NCI-H1092 (cell line): ENCODE results near the gene NME9.

Source experiments
- DNase-seq: peaks from one replicate; lab custom pipeline; 2025; lab: John Stamatoyannopoulos, UW

Gene NME9

GRCh38 chr3:138334608-138335007 lies 5.0 kb upstream of the NME9 start:
- no peak for DNase-seq

- no peak for DNase-seq
Measured at GRCh38 chr3:138332472-138333073, 2.9 kb upstream of the NME9 start.

DNA sequence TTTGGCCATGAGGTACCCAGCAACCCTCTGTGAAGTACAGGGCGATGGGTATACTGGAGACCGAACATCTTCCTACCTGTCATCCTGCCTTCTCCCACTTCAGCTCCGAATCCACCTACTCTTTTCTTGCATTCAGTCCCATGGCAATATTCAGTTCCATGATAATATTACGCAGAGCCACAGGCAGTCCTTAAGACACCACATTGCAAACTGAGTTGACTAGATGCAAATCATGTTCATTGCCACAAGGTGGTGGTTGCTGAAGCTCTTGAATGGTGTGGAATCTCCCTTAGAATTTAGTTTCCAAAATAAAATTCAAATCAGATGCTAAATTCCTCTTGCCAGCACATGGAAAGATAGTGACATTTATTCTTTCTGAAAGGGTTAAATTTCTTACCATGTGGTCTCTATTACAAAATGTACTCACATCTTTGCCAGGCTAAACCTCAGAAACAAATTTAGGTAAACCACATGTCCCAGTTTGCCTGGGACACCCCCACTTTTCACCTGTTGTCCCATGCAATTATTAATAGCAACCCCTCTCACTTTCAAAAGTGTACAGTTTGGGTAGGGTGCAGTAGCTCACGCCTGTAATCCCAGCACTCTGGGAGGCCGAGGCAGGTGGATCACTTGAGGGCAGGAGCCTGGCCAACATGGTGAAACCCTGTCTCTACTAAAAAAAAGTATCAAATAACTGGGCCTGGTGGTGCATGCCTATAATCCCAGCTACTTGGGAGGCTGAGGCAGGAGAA lies 1.7 kb upstream of the NME9 start:
- DNase-seq, result no peak

GRCh38 chr3:138329984-138330293 lies 288 bp upstream of the NME9 start:
- DNase-seq, result no peak

GRCh38 chr3:138328341-138328740 lies 1.3 kb downstream of the NME9 start:
- DNase-seq, result no peak

GRCh38 chr3:138327831-138328230 lies 1.8 kb downstream of the NME9 start:
- DNase-seq, result no peak

GRCh38 chr3:138326866-138327595 lies 2.6 kb downstream of the NME9 start:
- no peak for DNase-seq

GRCh38 chr3:138325990-138326389 lies 3.7 kb downstream of the NME9 start:
- no peak for DNase-seq

GRCh38 chr3:138323971-138324370 lies 5.7 kb downstream of the NME9 start:
- no peak for DNase-seq

DNA sequence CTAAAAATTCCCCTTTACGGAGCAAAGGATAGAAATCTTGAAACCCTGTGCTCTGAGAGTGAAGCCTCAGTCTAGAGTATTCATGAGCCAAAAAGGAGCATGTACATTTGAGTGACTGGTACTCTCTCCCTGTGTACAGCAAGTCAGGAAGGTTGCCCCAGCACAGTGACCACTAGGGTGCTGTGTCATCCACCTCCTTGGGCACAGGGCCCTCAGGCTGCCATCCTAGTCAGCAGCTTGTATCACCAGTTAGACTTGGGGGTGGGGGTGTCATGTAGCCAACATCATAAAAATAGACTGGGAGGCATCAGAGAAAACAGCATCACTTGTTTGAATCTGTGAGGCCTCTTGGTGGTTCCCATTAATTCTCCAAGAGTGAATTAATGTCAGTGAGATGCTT lies 12.0 kb downstream of the NME9 start:
- no peak for DNase-seq

- no peak for DNase-seq
Measured at GRCh38 chr3:138314751-138315150, 14.9 kb downstream of the NME9 start.

DNA sequence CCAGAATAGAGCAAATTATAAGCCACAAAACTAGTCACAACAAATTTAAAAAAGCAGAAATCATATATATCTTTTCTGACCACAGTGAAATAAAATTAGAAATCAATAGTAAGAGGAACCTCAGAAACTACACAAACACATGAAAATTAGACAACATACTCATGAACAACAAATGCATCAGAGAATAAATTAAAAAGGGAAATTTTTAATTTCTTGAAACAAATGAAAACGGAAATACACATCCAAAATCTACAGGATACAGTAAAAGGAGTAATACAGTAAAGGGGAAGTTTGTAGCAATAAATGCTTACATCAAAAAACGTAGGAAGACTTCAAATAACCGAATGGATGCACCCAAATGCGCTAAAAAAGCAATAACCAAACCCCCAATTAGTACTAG lies 19.2 kb downstream of the NME9 start:
- DNase-seq, result no peak

DNA sequence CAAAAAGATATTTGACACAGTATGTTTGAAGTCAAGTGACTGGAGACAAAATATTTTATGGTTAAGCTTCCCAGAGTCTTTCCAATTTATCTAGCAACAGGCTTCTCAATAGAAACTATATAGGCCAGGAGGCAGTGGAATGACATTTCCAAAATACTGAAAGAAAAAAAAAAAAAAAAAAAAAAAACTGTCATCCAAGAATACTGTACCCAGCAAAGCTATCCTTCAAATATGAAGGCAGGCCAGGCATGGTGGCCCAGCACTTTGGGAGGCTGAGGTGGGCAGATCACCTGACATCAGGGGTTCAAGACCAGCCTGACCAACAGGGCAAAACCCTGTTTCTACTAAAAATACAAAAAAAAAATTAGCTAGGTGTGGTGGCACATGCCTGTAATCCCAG lies 20.9 kb downstream of the NME9 start:
- DNase-seq, result no peak

GRCh38 chr3:138307899-138308298 lies 21.8 kb downstream of the NME9 start:
- no peak for DNase-seq

GRCh38 chr3:138303474-138303873 lies 26.2 kb downstream of the NME9 start:
- DNase-seq, result no peak

DNA sequence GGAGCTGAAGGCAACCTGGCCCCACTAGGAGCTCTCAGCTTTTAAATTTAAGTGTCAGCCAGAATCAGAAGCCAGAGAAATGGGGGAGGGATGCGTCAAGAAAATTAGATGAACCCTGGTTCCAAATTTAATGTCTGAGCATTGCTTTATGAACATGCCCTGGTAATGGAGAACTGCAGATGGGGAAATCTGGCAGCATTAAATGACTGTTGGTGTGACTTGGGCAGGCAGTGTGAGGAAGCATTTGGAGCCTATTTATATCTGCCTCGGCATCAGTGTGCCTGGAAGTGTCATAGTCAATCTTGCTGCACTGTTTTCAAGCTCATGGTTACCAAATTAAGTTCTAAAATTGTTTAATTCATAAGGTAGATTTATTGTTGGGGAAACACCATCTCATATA lies 29.0 kb downstream of the NME9 start:
- no peak for DNase-seq

DNA sequence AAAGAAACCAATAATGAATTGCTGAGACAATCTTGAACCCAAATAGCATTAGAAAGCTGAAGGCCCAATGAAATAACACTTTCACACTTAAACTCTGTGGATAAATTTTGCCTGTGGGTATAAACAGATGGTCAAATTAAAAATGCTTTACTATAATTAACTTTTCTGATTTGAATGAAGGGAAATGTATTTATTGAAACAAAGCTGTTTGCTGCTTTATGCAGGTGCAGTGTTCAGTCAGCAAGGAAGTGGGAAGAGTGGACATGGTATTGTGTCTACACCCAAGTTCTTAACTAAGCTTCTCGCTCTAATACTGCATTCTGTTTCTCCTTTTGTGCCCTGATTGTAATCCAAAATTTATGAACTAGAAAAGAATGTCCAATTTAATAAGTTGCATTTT lies 31.8 kb downstream of the NME9 start:
- DNase-seq, result no peak

DNA sequence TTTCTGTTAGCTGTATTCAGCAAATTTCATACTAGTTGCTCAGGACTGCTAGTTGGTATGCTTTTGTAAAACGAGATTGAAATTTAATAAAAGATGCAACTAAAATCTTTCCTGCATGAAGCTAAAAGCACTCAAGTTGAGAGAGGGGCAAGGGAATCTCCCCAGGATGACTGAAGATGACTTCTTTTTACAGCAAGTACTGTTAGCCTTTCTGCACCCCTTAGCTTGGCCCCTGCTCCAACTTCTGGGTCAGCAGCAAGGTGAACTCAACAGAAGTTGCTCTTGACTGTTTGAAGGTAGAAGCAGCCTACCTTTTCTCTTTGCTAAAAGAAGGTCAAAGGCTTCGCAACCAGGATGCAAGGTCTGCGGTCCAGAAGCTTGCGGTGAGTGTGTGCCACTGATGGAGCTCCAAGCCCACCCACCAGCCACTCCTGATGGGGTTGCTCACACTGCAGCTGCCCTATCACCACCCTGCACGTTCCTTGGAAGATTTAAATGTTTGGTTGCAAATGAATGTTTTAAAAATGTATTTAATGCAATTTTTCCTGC lies 32.5 kb downstream of the NME9 start:
- DNase-seq, result no peak

DNA sequence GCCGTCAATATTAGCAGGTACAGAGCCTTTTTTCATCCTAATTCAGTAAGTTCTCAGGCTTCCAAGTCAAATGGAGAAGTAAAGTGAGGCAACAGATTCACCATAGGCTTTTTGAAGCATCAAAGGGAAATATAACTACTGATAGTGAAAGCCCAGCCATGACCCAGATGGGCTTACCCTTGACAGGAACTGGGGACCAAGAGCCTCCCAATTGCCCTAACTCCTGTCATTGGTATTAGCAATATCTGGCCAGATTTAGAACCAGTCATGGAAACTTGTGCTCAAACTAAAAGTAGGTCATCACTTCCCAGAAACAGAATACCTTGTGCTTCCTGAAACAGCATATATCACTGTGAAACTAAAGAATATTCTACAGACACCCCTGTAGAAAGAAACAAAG lies 33.0 kb downstream of the NME9 start:
- DNase-seq, result no peak

- DNase-seq, result no peak
Measured at GRCh38 chr3:138289701-138290100, 40.0 kb downstream of the NME9 start.

- DNase-seq, result no peak
Measured at GRCh38 chr3:138289260-138289659, 40.4 kb downstream of the NME9 start.

GRCh38 chr3:138284957-138285477 lies 44.6 kb downstream of the NME9 start:
- DNase-seq, result no peak

DNA sequence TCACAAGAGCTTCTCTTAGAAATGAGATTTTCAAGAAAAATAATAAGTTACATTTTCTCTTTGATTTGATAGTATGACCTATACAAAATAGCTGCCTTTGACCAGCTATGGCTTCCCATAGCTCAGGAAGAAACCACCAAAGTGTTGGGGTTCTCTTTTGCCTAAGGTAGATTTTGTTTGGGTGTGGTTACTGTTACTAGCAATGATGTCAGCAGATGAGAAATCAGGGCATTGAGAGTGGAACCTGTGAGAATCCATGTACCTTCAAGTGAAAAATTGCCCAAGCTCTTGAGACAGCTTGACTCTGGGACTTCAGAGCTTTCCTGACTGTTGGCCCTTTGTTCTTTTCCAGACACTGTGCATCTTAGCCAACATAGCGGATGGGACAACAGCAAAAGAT lies 45.6 kb downstream of the NME9 start:
- no peak for DNase-seq
